ENCODE measurements around the gene KCNN4.

- TF ChIP-seq CTCF (IDR thresholded peaks at IDR 0.05 in 8 of 11, conservative IDR thresholded peaks at IDR 0.05 in 3 of 11) (no peak), POLR2A (IDR thresholded peaks at IDR 0.05) (no peak)
Measured at GRCh38 chr19:43719918-43720317, 60.9 kb downstream of the KCNN4 start.
